Measurements from ENCODE around the gene CMTM8. TPM values are rescaled to one million over a fixed set of nuclear protein-coding genes. Genes with fewer than 3 reads are reported as not detected.

CMTM8 gene
- total and polyA plus RNA-seq, 2 experiments from 2014 or later: 19.9 to 24.5 TPM

DNA sequence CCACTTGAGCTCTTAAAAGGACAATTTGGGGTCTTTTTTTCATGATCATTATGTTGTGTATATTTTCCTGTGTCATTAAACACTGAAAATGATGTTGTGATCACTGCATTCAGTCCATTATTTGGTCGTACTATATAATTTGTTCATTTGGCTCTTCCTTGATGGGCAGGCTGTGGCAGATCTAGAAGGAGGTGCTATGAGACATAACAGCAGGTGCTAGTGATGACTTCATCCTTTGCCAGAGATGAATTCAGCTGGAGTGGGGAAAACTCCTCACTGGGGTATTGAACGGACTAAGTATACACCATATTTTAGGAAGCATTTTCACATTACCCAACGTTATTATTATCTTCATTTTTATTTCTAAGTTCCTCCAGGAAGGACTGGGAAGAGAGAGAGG lies 165.2 kb downstream of the CMTM8 start:
- H3K27me3 ChIP-seq (ENCODE audit: insufficient read depth): no peaks in the 10 kb centered on the region
- Mint-ChIP-seq H3K4me3 (no peak overlapping the region), H3K36me3 (ENCODE audit: low read depth) (peaks cover 10% of the 10 kb centered on the region; the same call in 2 of the 3 replicates), H3K9me3 (no peaks in the 10 kb centered on the region; the same call in 2 of the 3 replicates), H3K27ac (no peak overlapping the region), H3K27me3 (ENCODE audit: insufficient read depth, low read depth, poor library complexity) (peaks cover 15% of the 10 kb centered on the region), H3K4me1 (peaks cover 46% of the 10 kb centered on the region)
- H3K36me3 ChIP-seq (ENCODE audit: insufficient read depth): no peaks in the 10 kb centered on the region
- peaks cover 44% of the 10 kb centered on the region for H3K4me1 ChIP-seq (ENCODE audit: insufficient read depth)
- H4K20me1 ChIP-seq (replicated peaks; ENCODE audit: insufficient read depth): no peaks in the 10 kb centered on the region
- H3K4me3 ChIP-seq: no peak overlapping the region
- no peaks in the 10 kb centered on the region for H3K9me2 ChIP-seq (ENCODE audit: insufficient read depth)
- H2AFZ ChIP-seq: no peak overlapping the region
- DNase-seq (ENCODE audit: low spot score): no peak
- H3F3A ChIP-seq (replicated peaks; ENCODE audit: low read depth): peaks cover 20% of the 10 kb centered on the region
- no peak for ATAC-seq
- TF ChIP-seq EZH2phosphoT487 (IDR thresholded peaks at IDR 0.05; ENCODE audit: unreplicated experiment): no peak
- TF ChIP-seq, protein P1, sequence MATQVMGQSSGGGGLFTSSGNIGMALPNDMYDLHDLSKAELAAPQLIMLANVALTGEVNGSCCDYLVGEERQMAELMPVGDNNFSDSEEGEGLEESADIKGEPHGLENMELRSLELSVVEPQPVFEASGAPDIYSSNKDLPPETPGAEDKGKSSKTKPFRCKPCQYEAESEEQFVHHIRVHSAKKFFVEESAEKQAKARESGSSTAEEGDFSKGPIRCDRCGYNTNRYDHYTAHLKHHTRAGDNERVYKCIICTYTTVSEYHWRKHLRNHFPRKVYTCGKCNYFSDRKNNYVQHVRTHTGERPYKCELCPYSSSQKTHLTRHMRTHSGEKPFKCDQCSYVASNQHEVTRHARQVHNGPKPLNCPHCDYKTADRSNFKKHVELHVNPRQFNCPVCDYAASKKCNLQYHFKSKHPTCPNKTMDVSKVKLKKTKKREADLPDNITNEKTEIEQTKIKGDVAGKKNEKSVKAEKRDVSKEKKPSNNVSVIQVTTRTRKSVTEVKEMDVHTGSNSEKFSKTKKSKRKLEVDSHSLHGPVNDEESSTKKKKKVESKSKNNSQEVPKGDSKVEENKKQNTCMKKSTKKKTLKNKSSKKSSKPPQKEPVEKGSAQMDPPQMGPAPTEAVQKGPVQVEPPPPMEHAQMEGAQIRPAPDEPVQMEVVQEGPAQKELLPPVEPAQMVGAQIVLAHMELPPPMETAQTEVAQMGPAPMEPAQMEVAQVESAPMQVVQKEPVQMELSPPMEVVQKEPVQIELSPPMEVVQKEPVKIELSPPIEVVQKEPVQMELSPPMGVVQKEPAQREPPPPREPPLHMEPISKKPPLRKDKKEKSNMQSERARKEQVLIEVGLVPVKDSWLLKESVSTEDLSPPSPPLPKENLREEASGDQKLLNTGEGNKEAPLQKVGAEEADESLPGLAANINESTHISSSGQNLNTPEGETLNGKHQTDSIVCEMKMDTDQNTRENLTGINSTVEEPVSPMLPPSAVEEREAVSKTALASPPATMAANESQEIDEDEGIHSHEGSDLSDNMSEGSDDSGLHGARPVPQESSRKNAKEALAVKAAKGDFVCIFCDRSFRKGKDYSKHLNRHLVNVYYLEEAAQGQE (IDR thresholded peaks at IDR 0.05; ENCODE audit: unreplicated experiment): no peak
- TF ChIP-seq, protein P2, sequence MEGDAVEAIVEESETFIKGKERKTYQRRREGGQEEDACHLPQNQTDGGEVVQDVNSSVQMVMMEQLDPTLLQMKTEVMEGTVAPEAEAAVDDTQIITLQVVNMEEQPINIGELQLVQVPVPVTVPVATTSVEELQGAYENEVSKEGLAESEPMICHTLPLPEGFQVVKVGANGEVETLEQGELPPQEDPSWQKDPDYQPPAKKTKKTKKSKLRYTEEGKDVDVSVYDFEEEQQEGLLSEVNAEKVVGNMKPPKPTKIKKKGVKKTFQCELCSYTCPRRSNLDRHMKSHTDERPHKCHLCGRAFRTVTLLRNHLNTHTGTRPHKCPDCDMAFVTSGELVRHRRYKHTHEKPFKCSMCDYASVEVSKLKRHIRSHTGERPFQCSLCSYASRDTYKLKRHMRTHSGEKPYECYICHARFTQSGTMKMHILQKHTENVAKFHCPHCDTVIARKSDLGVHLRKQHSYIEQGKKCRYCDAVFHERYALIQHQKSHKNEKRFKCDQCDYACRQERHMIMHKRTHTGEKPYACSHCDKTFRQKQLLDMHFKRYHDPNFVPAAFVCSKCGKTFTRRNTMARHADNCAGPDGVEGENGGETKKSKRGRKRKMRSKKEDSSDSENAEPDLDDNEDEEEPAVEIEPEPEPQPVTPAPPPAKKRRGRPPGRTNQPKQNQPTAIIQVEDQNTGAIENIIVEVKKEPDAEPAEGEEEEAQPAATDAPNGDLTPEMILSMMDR (conservative IDR thresholded peaks at IDR 0.05; ENCODE audit: low read depth in 2 of 2): no peak
- no peak for TF ChIP-seq CREB1 (CRISPR knock-in tag; IDR thresholded peaks at IDR 0.05; ENCODE audit: low read depth)
- no peak for TF ChIP-seq ZNF462 (CRISPR knock-in tag; IDR thresholded peaks at IDR 0.05)
- TF ChIP-seq JUNB (IDR thresholded peaks at IDR 0.05; ENCODE audit: unreplicated experiment): no peak
- TF ChIP-seq ZNF331 (CRISPR knock-in tag; IDR thresholded peaks at IDR 0.05; ENCODE audit: low read depth): no peak
- no peak for TF ChIP-seq STAT1 (IDR thresholded peaks at IDR 0.05; ENCODE audit: unreplicated experiment)
- no peak for TF ChIP-seq ETS1 (IDR thresholded peaks at IDR 0.05)
- TF ChIP-seq POLR2AphosphoS5 (IDR thresholded peaks at IDR 0.05; ENCODE audit: low read depth): no peak
- peaks cover 75% of the 10 kb centered on the region for H3K79me2 ChIP-seq (replicated peaks; ENCODE audit: insufficient read depth)
- H3K27ac ChIP-seq (ENCODE audit: low read depth): no peak overlapping the region; the same call in 1 of the 2 replicates
- no peak overlapping the region for H3K4me2 ChIP-seq
